Measurements from ENCODE around the gene LASP1NB.
"Not testable (repeated sequence)": the region's sequence is repeated elsewhere in the genome, so short reads cannot be mapped to it uniquely, and the experiment has no call there.

LASP1NB gene

GRCh38 chr17:38896346-38896954 lies 29.0 kb upstream of the LASP1NB start:
- no peak for DNase-seq (ENCODE audit: low read depth, low spot score)

GRCh38 chr17:38897176-38897575 lies 28.2 kb upstream of the LASP1NB start:
- DNase-seq (ENCODE audit: low read depth, low spot score), result no peak

GRCh38 chr17:38897671-38898290 lies 27.6 kb upstream of the LASP1NB start:
- no peak for DNase-seq (ENCODE audit: low read depth, low spot score)

- no peak for DNase-seq (ENCODE audit: low read depth, low spot score)
Observed at GRCh38 chr17:38898291-38898679, 27.1 kb upstream of the LASP1NB start.

- no peak for DNase-seq (ENCODE audit: low read depth, low spot score)
Observed at GRCh38 chr17:38898812-38899348, 26.5 kb upstream of the LASP1NB start.

GRCh38 chr17:38899421-38899820 lies 26.0 kb upstream of the LASP1NB start:
- DNase-seq (ENCODE audit: low read depth, low spot score), result no peak

- DNase-seq (ENCODE audit: low read depth, low spot score), result no peak
Observed at GRCh38 chr17:38900978-38901656, 24.3 kb upstream of the LASP1NB start.

DNA sequence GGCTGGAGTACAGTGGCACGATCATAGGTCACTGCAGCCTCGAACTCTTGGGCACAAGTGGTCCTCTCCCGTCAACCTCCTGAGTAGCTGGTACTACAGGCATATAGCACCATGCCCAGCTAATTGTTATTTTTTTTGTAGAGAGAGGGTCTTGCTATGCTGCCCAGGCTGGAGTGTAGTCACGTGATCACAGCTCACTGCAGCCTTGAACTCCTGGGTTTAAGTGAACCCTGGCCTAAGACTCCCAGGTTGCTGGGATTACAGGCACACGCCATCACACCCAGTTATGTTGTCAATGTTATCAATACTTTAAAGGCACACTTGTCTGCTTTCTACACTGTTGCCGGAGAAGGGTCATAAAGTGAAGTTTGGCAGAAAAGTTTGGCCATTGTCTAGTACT lies 22.0 kb upstream of the LASP1NB start:
- no peak for DNase-seq (ENCODE audit: low read depth, low spot score)

GRCh38 chr17:38904892-38905291 lies 20.5 kb upstream of the LASP1NB start:
- DNase-seq (ENCODE audit: low read depth, low spot score), result no peak

- no peak for DNase-seq (ENCODE audit: low read depth, low spot score)
Observed at GRCh38 chr17:38905375-38905774, 20.0 kb upstream of the LASP1NB start.

- DNase-seq (ENCODE audit: low read depth, low spot score), result no peak
Observed at GRCh38 chr17:38906460-38907228, 18.8 kb upstream of the LASP1NB start.

GRCh38 chr17:38907930-38908675 lies 17.3 kb upstream of the LASP1NB start:
- DNase-seq (ENCODE audit: low read depth, low spot score), result no peak

DNA sequence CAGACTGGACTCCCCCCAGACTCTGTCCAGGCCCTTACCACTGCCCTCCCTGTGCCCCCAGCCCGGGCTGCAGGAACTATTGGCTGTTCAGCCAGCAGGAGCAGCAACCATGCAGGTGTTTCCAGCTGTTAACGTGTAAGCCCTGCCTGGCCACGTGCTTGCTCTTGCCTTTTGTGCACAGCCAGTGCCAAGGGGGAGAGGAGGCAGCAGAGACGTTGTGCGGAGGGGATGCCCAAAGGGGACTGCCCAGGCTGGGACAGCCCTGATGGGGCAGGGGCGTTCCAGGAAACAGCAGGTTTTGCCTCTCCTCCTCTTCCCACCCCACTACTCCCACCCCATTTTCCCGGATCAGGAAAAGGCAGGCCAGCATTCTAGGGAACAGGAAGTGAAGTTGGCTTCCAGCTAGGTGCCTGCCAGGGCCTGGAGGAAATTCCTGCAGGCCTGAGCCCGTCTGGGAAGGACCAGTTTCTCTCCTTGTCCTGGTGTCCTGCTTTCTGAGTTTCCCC lies 16.7 kb upstream of the LASP1NB start:
- DNase-seq (ENCODE audit: low read depth, low spot score), result no peak

GRCh38 chr17:38910325-38910724 lies 15.1 kb upstream of the LASP1NB start:
- no peak for DNase-seq (ENCODE audit: low read depth, low spot score)

- no peak for DNase-seq (ENCODE audit: low read depth, low spot score)
Observed at GRCh38 chr17:38911081-38911730, 14.2 kb upstream of the LASP1NB start.

DNA sequence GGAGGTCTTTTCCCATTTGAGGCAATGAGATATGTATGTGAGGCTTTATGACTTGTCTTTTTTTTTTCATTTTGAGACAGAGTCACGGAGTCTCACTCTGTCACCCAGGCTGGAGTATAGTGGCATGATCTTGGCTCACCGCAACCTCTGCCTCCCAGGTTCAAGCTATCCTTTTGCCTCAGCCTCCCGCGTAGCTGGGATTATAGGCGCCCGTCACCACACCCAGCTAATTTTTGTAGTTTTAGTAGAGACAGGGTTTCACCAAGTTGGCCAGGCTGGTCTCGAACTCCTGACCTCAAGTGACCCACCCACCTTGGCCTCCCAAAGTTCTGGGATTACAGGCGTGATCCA lies 13.7 kb upstream of the LASP1NB start:
- not testable (repeated sequence) for DNase-seq (ENCODE audit: low read depth, low spot score)

- no peak for DNase-seq (ENCODE audit: low read depth, low spot score)
Observed at GRCh38 chr17:38912221-38912813, 13.1 kb upstream of the LASP1NB start.

DNA sequence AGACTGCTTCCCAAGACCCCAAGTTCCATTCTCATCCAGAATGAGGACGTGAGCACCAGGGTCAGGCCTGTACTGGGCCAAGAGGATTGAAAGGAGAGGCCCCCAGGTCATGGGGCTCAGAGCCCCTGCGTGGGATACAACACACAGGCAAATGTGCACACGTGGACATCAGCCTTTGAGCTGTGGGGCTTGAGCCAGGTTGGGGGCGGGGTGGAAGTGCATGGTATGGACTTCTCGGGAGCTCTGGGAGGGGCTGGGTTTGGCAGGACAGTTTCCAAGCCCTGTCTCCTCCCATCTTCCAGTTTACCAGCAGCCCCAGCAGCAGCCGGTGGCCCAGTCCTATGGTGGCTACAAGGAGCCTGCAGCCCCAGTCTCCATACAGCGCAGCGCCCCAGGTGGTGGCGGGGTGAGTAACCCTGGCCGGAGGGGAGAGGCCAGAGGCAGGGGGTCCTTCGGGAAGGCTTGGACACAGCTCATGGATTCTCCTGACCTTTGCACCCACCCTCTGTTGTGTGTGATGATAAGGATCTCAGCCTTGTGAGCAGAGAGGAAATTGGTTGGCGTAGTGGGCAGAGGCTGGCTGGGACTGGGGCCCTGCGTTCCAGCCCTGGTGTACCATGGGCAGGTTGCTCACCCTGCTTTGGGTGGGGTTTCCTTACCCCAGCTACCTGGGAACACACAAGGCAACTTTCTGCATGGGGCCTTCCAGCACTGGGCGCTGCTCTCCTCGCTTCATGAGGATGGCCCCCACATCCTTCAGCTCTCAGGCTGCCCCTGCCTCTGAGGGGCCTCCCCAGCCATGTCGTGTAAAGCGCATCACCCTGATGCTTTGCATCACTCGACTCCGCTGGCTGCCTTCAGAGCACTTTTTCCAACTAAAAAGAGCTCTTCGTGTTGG lies 10.4 kb upstream of the LASP1NB start:
- no peak for DNase-seq (ENCODE audit: low read depth, low spot score)

DNA sequence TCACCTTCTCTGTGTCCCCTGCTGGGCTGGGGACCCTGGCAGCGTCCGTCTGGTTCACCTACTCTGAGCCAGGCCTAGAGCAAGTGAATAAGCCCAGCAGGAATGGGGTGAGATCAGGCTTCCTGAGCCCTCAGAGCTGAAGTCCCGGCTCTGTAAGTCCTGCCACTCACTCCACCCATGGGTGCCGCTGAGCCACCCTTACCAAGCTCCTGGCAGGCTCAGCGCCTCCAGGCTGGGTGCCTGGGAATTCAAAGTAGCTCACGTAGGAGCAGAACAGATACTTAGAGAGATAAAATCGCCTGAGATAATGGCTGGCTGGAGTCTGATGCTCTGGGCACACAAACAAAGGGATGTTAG lies 9.8 kb upstream of the LASP1NB start:
- no peak for DNase-seq (ENCODE audit: low read depth, low spot score)

All from iPS DF 19.7 (cell line).